ENCODE measurements around the gene FLNB. TPM values are rescaled to one million over a fixed set of nuclear protein-coding genes. Genes with fewer than 3 reads are reported as not detected.
A peak's percentile ranks its signal among the peaks of the same experiment; 100 is the strongest.

FLNB gene
- total RNA-seq, 1 experiment from 2014 or later: 127 TPM

GRCh38 chr3:58010562-58010961 is 2.3 kb downstream of the FLNB start:
- CTCF ChIA-PET: interaction anchor here (1.1 to 1.8 kb wide), 5 partner anchors 9 to 296 kb away, joined by 3 to 17 read pairs (median 4); partner anchors contain the start of genes HTD2 and RPP14
- Mint-ChIP-seq H3K4me3 (peak overlapping the region; percentile 92), H3K4me1 (peaks cover 64% of the 10 kb centered on the region), H3K27ac (no peak overlapping the region), H3K9me3 (no peaks in the 10 kb centered on the region), H3K36me3 (no peaks in the 10 kb centered on the region), H3K27me3 (ENCODE audit: low read depth) (no peaks in the 10 kb centered on the region)
- POLR2A ChIA-PET: interaction anchor here (1.8 kb wide), 1 partner anchor 9 kb away, joined by 8 read pairs; no protein-coding TSS in a partner anchor
- ATAC-seq: no peak
- TF ChIP-seq, protein P1, sequence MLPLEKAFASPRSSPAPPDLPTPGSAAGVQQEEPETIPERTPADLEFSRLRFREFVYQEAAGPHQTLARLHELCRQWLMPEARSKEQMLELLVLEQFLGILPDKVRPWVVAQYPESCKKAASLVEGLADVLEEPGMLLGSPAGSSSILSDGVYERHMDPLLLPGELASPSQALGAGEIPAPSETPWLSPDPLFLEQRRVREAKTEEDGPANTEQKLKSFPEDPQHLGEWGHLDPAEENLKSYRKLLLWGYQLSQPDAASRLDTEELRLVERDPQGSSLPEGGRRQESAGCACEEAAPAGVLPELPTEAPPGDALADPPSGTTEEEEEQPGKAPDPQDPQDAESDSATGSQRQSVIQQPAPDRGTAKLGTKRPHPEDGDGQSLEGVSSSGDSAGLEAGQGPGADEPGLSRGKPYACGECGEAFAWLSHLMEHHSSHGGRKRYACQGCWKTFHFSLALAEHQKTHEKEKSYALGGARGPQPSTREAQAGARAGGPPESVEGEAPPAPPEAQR (CRISPR knock-in tag; IDR thresholded peaks at IDR 0.05): no peak
- TF ChIP-seq, protein P2, sequence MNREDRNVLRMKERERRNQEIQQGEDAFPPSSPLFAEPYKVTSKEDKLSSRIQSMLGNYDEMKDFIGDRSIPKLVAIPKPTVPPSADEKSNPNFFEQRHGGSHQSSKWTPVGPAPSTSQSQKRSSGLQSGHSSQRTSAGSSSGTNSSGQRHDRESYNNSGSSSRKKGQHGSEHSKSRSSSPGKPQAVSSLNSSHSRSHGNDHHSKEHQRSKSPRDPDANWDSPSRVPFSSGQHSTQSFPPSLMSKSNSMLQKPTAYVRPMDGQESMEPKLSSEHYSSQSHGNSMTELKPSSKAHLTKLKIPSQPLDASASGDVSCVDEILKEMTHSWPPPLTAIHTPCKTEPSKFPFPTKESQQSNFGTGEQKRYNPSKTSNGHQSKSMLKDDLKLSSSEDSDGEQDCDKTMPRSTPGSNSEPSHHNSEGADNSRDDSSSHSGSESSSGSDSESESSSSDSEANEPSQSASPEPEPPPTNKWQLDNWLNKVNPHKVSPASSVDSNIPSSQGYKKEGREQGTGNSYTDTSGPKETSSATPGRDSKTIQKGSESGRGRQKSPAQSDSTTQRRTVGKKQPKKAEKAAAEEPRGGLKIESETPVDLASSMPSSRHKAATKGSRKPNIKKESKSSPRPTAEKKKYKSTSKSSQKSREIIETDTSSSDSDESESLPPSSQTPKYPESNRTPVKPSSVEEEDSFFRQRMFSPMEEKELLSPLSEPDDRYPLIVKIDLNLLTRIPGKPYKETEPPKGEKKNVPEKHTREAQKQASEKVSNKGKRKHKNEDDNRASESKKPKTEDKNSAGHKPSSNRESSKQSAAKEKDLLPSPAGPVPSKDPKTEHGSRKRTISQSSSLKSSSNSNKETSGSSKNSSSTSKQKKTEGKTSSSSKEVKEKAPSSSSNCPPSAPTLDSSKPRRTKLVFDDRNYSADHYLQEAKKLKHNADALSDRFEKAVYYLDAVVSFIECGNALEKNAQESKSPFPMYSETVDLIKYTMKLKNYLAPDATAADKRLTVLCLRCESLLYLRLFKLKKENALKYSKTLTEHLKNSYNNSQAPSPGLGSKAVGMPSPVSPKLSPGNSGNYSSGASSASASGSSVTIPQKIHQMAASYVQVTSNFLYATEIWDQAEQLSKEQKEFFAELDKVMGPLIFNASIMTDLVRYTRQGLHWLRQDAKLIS (CRISPR knock-in tag; IDR thresholded peaks at IDR 0.05; ENCODE audit: borderline replicate concordance): no peak
- TF ChIP-seq ZNF317 (CRISPR knock-in tag; IDR thresholded peaks at IDR 0.05; ENCODE audit: borderline replicate concordance, low read depth): no peak
- TF ChIP-seq ATF1 (CRISPR knock-in tag; IDR thresholded peaks at IDR 0.05): no peak
- TF ChIP-seq SOX15 (CRISPR knock-in tag; IDR thresholded peaks at IDR 0.05): no peak
- TF ChIP-seq RELA (CRISPR knock-in tag; IDR thresholded peaks at IDR 0.05; ENCODE audit: borderline replicate concordance): no peak
- no peak for TF ChIP-seq GABPB1 (CRISPR knock-in tag; IDR thresholded peaks at IDR 0.05)
- no peak for TF ChIP-seq PRRX2 (CRISPR knock-in tag; IDR thresholded peaks at IDR 0.05)
- no peak for TF ChIP-seq NR1H2 (CRISPR knock-in tag; IDR thresholded peaks at IDR 0.05)
- TF ChIP-seq TEAD1 (CRISPR knock-in tag; IDR thresholded peaks at IDR 0.05): no peak
- TF ChIP-seq, protein P3, sequence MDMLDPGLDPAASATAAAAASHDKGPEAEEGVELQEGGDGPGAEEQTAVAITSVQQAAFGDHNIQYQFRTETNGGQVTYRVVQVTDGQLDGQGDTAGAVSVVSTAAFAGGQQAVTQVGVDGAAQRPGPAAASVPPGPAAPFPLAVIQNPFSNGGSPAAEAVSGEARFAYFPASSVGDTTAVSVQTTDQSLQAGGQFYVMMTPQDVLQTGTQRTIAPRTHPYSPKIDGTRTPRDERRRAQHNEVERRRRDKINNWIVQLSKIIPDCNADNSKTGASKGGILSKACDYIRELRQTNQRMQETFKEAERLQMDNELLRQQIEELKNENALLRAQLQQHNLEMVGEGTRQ (CRISPR knock-in tag; IDR thresholded peaks at IDR 0.05): no peak
- no peak for TF ChIP-seq ERG (CRISPR knock-in tag; IDR thresholded peaks at IDR 0.05)
- TF ChIP-seq USF1 (CRISPR knock-in tag; IDR thresholded peaks at IDR 0.05): no peak
- no peak for TF ChIP-seq MXD4 (CRISPR knock-in tag; IDR thresholded peaks at IDR 0.05; ENCODE audit: borderline replicate concordance)
- no peak for TF ChIP-seq CREB1 (CRISPR knock-in tag; IDR thresholded peaks at IDR 0.05)
- TF ChIP-seq, protein P4, sequence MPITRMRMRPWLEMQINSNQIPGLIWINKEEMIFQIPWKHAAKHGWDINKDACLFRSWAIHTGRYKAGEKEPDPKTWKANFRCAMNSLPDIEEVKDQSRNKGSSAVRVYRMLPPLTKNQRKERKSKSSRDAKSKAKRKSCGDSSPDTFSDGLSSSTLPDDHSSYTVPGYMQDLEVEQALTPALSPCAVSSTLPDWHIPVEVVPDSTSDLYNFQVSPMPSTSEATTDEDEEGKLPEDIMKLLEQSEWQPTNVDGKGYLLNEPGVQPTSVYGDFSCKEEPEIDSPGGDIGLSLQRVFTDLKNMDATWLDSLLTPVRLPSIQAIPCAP (CRISPR knock-in tag; IDR thresholded peaks at IDR 0.05): no peak
- TF ChIP-seq, protein P5, sequence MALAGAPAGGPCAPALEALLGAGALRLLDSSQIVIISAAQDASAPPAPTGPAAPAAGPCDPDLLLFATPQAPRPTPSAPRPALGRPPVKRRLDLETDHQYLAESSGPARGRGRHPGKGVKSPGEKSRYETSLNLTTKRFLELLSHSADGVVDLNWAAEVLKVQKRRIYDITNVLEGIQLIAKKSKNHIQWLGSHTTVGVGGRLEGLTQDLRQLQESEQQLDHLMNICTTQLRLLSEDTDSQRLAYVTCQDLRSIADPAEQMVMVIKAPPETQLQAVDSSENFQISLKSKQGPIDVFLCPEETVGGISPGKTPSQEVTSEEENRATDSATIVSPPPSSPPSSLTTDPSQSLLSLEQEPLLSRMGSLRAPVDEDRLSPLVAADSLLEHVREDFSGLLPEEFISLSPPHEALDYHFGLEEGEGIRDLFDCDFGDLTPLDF (CRISPR knock-in tag; IDR thresholded peaks at IDR 0.05): no peak
- TF ChIP-seq ZNF416 (CRISPR knock-in tag; IDR thresholded peaks at IDR 0.05): no peak
- TF ChIP-seq, protein P6, sequence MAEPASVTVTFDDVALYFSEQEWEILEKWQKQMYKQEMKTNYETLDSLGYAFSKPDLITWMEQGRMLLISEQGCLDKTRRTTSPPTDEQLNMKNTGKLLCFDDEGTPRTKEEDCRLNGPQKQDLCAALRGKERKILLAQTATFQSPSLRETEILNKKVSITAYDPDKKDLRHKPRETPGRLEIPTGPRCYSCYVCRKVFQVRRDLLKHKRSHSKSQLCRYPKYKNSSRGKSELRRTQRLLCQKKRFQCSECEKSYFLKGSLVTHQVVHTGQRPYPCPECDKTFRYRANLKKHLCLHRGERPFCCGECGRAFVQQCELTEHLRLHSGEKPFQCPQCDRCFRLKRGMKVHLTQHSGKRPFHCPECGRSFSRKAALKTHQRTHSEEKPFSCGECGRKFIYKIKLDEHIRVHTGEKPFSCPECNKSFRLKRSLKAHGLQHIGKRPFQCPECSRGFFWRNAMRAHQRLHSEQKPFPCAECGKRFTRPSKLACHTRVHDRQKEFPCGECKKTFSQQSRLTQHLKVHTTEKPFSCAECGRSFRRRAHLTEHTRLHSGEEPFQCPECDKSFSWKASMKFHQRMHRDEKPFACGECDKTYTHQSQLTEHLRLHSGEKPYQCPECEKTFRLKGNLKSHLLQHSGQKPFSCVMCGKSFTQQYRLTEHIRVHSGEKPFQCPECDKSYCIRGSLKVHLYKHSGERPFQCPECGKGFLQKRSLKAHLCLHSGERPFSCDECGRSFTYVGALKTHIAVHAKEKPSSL (CRISPR knock-in tag; conservative IDR thresholded peaks at IDR 0.05): no peak
- no peak for TF ChIP-seq JUN (CRISPR knock-in tag; IDR thresholded peaks at IDR 0.05)
- DNase-seq (ENCODE audit: low spot score): no peak
